IgD-negative memory B cell (primary cell): ENCODE results near the gene SLC2A6. TPM values are rescaled to one million over a fixed set of nuclear protein-coding genes. Genes with fewer than 3 reads are reported as not detected.

Source experiments
- H3K27ac Mint-ChIP-seq, 3 donors: one replicate each; pipeline ENCODE4 v1.8.0; 2020 to 2022; ENCODE audit warnings: mild to moderate bottlenecking in 3 of 3, mixed read lengths in 3 of 3, moderate library complexity in 1 of 3
- H3K27me3 Mint-ChIP-seq: one replicate; pipeline ENCODE4 v1.8.0; 2021; ENCODE audit warnings: mixed read lengths
- H3K36me3 Mint-ChIP-seq: one replicate; pipeline ENCODE4 v1.8.0; 2020; ENCODE audit warnings: mild to moderate bottlenecking, mixed read lengths
- H3K4me1 Mint-ChIP-seq, 3 donors: one replicate each; pipeline ENCODE4 v1.8.0; 2020 to 2022; ENCODE audit warnings: mixed read lengths in 3 of 3, mild to moderate bottlenecking in 1 of 3
- H3K4me3 Mint-ChIP-seq, 4 donors: one replicate each; pipeline ENCODE4 v1.8.0; 2020 to 2022; ENCODE audit warnings: mild to moderate bottlenecking in 4 of 4, mixed read lengths in 4 of 4, moderate library complexity in 3 of 4
- H3K9me3 Mint-ChIP-seq, 3 donors: one replicate each; pipeline ENCODE4 v1.8.0; 2020 to 2021; ENCODE audit warnings: mixed read lengths in 3 of 3, mild to moderate bottlenecking in 1 of 3
- polyA plus RNA-seq: library from polyadenylated mRNA; unstranded; fragments of 300-500 nt; fragmentation: Illumina TruSeq; gene quantifications from one replicate; pipeline ENCODE4 v1.2.3, GENCODE V29; 2021

Gene SLC2A6
- polyA plus RNA-seq, 1 donor from 2014 or later = 65.2 TPM

- Mint-ChIP-seq H3K4me3 (no peak overlapping the region), H3K27ac (peak overlapping the region in 2 of 3 donors; percentile 14 to 40), H3K27me3 (peaks cover 12% of the 10 kb centered on the region), H3K9me3 (no peaks in the 10 kb centered on the region), H3K36me3 (peaks cover 2% of the 10 kb centered on the region), H3K4me1 (peaks cover 0 to 4% (median 0%) of the 10 kb centered on the region in 3 donors)
These were observed 30.5 kb upstream of the SLC2A6 start for GRCh38 chr9:133509179-133510083.

DNA sequence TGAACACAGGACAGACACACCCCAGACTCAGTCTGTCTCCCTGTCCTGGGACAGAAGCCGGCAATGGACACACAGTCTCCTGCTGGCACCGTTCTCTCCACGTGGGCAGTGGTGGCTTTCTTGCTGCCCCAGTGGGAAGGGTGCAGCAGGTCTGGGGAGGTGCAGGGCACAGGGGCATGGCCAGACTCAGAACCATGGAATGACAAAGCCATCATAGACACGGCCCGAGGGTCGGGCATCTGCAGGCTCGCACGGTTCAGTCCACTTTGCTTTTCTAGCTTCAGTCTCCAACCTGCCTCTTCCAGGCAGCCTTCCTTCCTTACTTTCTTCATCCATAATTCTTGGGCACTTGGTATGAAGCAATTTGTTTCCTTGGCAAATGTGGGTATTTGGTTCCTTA lies 29.1 kb upstream of the SLC2A6 start:
- Mint-ChIP-seq H3K27ac (no peak overlapping the region), H3K4me1 (peaks cover 0 to 4% (median 0%) of the 10 kb centered on the region in 3 donors), H3K4me3 (no peak overlapping the region), H3K36me3 (no peaks in the 10 kb centered on the region), H3K27me3 (peaks cover 21% of the 10 kb centered on the region), H3K9me3 (peaks cover 0 to 4% (median 3%) of the 10 kb centered on the region in 3 donors)

GRCh38 chr9:133507246-133507965 lies 28.5 kb upstream of the SLC2A6 start:
- peaks cover 21% of the 10 kb centered on the region for H3K27me3 Mint-ChIP-seq
- no peak overlapping the region for H3K27ac Mint-ChIP-seq
- no peaks in the 10 kb centered on the region for H3K36me3 Mint-ChIP-seq
- H3K4me3 Mint-ChIP-seq = no peak overlapping the region
- H3K4me1 Mint-ChIP-seq = peaks cover 0 to 4% (median 0%) of the 10 kb centered on the region in 3 donors
- H3K9me3 Mint-ChIP-seq = peaks cover 0 to 8% (median 7%) of the 10 kb centered on the region in 3 donors

- Mint-ChIP-seq H3K27me3 (peaks cover 21% of the 10 kb centered on the region), H3K4me1 (peaks cover 0 to 4% (median 0%) of the 10 kb centered on the region in 3 donors), H3K9me3 (peaks cover 0 to 15% (median 10%) of the 10 kb centered on the region in 3 donors), H3K4me3 (no peak overlapping the region), H3K36me3 (no peaks in the 10 kb centered on the region), H3K27ac (no peak overlapping the region)
These were observed 27.7 kb upstream of the SLC2A6 start for GRCh38 chr9:133506653-133507038.

GRCh38 chr9:133505901-133506652 lies 27.2 kb upstream of the SLC2A6 start:
- Mint-ChIP-seq H3K27ac (no peak overlapping the region), H3K4me3 (no peak overlapping the region), H3K4me1 (peaks cover 0 to 4% (median 0%) of the 10 kb centered on the region in 3 donors), H3K27me3 (peaks cover 21% of the 10 kb centered on the region), H3K36me3 (no peaks in the 10 kb centered on the region), H3K9me3 (peaks cover 0 to 21% (median 14%) of the 10 kb centered on the region in 3 donors)

GRCh38 chr9:133505186-133505830 lies 26.4 kb upstream of the SLC2A6 start:
- H3K36me3 Mint-ChIP-seq = no peaks in the 10 kb centered on the region
- H3K9me3 Mint-ChIP-seq = peaks cover 0 to 22% (median 14%) of the 10 kb centered on the region in 3 donors
- peaks cover 21% of the 10 kb centered on the region for H3K27me3 Mint-ChIP-seq
- peaks cover 0 to 4% (median 0%) of the 10 kb centered on the region in 3 donors for H3K4me1 Mint-ChIP-seq
- H3K4me3 Mint-ChIP-seq = no peak overlapping the region
- H3K27ac Mint-ChIP-seq = no peak overlapping the region

- Mint-ChIP-seq H3K9me3 (peaks cover 0 to 22% (median 14%) of the 10 kb centered on the region in 3 donors), H3K4me1 (no peaks in the 10 kb centered on the region), H3K27me3 (peaks cover 13% of the 10 kb centered on the region), H3K27ac (no peak overlapping the region), H3K36me3 (no peaks in the 10 kb centered on the region), H3K4me3 (no peak overlapping the region)
These were observed 23.2 kb upstream of the SLC2A6 start for GRCh38 chr9:133502112-133502511.

DNA sequence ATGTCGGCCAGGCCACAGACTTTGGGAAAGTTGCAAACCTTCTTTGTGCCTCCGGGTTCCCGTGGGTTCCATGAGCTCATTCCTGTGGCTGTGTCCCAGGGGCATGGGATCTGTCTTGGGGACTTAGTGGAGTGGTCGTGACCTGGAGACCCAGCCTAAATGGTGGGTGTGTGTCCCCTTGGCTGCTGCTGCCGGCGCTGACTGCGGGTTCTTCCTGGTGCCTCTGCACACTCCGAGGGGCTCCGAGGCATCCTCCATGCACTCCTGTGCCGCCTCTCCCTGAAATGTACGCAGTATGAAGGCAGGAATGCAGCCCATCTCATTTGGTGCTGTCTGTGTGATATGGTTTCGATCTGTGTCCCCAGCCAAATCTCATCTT lies 21.0 kb upstream of the SLC2A6 start:
- Mint-ChIP-seq H3K36me3 (no peaks in the 10 kb centered on the region), H3K9me3 (peaks cover 0 to 22% (median 14%) of the 10 kb centered on the region in 3 donors), H3K27ac (no peak overlapping the region), H3K4me1 (no peaks in the 10 kb centered on the region), H3K27me3 (peaks cover 12% of the 10 kb centered on the region), H3K4me3 (no peak overlapping the region)

DNA sequence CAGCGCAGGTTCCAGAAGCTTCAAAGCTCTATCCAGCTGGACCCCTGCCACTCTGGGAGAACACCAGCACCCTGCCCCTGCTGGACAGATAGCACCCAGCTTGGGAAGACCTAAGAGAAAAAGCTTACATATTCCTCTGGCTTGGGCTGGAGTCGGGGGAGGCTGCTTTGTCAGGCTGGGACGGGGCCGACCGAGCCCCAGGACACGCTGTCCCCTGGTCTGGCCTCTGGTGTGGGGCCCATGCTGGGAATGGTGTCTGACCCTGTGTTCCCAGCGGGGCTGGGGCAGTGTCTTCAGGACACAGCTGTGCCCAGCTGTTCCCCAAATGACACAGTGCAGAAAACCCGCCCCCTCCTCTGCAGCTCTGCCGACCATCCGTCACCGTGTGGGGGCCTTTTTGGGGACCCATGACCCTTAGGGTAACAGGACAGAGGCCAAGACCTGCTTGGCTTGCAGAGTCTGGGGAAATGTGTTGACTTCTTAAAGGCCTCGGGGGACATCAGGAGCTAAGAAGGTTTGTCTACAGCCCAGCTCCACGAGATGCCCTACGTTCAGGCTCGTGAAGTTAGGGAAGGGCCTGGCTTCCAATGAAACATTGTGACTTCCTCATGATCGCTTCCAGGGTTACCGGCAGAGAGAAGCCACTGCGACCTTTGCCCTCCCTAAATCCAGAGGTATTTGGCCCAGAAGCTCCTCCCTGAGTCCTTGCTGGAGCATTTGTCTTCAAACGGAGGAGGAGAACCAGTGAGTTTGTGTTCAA lies 20.4 kb upstream of the SLC2A6 start:
- peaks cover 12% of the 10 kb centered on the region for H3K27me3 Mint-ChIP-seq
- peaks cover 0 to 22% (median 14%) of the 10 kb centered on the region in 3 donors for H3K9me3 Mint-ChIP-seq
- no peak overlapping the region for H3K27ac Mint-ChIP-seq
- H3K4me1 Mint-ChIP-seq = no peaks in the 10 kb centered on the region
- H3K36me3 Mint-ChIP-seq = no peaks in the 10 kb centered on the region
- no peak overlapping the region for H3K4me3 Mint-ChIP-seq

- Mint-ChIP-seq H3K9me3 (peaks cover 0 to 12% (median 6%) of the 10 kb centered on the region in 3 donors), H3K27ac (no peak overlapping the region), H3K4me1 (no peaks in the 10 kb centered on the region), H3K27me3 (peaks cover 5% of the 10 kb centered on the region), H3K4me3 (no peak overlapping the region), H3K36me3 (no peaks in the 10 kb centered on the region)
These were observed 18.3 kb upstream of the SLC2A6 start for GRCh38 chr9:133496861-133497842.

DNA sequence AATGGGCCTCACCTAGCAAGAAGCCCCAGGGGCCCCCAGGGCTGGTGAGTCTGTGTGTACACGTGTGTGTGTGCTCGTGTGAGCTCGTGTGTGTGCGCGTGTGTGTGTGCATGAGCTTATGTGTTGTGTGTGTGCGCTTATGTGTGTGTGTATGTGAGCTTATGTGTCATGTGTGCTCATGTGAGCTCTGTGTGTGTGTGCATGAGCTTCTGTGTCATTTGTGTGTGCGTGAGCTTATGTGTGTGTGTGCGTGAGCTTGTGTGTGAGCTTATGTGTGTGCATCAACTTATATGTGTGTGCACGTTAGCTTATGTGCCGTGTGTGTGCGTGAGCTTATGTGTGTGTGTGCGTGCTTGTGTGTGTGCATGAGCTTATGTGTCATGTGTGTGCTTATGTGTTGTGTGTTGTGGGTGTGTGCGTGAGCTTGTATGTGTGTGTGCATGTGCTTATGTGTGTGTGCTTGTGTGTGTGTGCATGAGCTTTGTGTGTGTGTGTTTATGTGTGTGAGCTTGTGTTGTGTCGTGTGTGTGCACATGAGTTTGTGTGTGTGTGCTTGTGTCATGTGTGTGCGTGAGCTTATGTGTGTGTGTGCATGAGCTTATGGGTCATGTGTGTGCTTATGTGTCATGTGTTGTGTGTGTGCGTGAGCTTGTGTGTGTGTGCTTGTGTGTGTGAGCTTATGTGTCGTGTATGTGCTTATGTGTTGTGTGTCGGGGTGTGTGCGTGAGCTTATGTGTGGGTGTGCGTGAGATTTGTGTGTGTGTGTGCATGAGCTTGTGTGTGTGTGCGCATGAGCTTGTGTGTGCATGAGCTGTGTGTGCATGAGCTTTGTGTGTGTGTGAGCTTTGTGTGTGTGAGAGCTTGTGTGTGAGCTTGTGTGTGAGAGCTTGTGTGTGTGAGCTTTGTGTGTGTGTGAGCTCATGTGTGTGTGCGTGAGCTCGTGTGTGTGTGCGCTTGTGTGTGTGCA lies 16.7 kb upstream of the SLC2A6 start:
- H3K4me3 Mint-ChIP-seq = no peak overlapping the region
- H3K4me1 Mint-ChIP-seq = no peaks in the 10 kb centered on the region
- H3K27ac Mint-ChIP-seq = no peak overlapping the region
- peaks cover 5% of the 10 kb centered on the region for H3K27me3 Mint-ChIP-seq
- no peaks in the 10 kb centered on the region for H3K9me3 Mint-ChIP-seq
- no peaks in the 10 kb centered on the region for H3K36me3 Mint-ChIP-seq

DNA sequence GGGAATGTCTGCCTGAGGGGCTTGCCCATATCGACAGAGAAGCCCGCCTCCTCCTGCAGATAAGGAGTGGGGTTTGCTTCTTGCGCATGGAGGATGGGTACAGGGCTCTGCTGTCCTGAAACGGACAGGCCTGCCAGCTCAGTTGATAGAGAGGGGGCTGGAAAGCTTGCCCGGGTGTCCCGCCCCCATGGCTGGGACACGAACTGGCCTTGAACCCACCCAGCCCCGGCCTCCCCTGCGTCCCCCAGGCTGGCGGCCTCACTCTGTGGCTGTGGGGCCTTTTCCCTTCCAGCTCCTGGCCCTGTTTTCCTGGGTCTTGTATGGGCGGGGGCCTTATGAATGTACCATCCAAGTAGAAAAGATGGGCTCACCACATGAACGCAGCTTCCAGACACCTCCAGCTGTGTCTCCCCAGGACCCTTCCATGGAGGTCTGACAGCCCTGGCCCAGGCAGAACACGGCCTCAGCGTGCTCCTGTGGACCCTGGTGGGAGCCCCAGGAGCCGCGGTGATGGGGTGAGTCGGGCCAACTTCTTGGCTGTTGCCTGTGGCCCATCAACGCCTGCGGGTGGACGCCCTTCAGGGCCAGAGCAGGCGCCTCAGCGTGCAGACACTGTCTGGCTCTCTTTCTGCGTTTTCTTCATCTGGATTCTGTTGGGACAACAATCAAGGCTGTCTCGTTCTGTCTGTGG lies 15.9 kb upstream of the SLC2A6 start:
- H3K27me3 Mint-ChIP-seq = peaks cover 7% of the 10 kb centered on the region
- H3K36me3 Mint-ChIP-seq = no peaks in the 10 kb centered on the region
- no peak overlapping the region for H3K4me3 Mint-ChIP-seq
- no peak overlapping the region for H3K27ac Mint-ChIP-seq
- no peaks in the 10 kb centered on the region for H3K4me1 Mint-ChIP-seq
- H3K9me3 Mint-ChIP-seq = no peaks in the 10 kb centered on the region
